GM19023 (cell line): ENCODE data around the gene RANBP1.

Experiments
- ATAC-seq: cut with Tn5 transposase; IDR thresholded peaks from one replicate; pipeline ENCODE4 v1.9.1; 2021; ENCODE audit warnings: mild to moderate bottlenecking, moderate library complexity; ENCODE audit not compliant: unreplicated experiment

Gene RANBP1

DNA sequence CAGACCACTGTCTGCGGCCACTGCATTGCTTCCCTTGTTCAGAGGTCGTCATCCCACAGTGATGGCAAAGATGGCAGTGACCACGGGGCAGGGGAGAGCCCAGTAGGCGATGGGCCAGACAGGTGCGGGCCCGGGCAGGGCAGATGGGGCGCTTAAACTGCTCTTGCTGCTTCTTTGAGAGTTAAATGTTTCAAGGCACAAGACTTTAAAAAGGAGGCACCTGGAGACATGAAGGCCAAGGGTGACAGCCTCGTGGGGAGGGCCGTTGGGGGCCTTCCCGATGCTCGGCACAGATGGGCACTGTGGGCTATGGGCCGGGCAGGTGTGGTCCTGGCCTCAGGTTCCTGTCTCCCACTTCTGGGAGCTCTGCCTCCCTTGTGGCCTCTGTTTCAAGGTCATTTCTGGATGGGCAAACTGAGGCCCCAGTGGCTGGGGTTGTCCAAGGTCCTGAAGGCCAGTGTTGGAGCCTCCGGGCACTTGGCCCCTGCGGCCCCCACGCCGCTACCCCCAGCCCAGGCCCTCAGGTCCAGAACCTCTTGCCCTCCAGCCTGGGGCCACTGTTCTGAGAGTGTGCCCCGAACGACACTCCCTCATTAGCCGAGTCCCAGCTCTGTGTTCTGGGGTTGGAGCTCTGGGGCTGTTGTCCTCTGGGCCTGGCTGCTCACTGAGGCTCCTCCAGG, 51.9 kb downstream of the RANBP1 start:
- ATAC-seq = no peak

DNA sequence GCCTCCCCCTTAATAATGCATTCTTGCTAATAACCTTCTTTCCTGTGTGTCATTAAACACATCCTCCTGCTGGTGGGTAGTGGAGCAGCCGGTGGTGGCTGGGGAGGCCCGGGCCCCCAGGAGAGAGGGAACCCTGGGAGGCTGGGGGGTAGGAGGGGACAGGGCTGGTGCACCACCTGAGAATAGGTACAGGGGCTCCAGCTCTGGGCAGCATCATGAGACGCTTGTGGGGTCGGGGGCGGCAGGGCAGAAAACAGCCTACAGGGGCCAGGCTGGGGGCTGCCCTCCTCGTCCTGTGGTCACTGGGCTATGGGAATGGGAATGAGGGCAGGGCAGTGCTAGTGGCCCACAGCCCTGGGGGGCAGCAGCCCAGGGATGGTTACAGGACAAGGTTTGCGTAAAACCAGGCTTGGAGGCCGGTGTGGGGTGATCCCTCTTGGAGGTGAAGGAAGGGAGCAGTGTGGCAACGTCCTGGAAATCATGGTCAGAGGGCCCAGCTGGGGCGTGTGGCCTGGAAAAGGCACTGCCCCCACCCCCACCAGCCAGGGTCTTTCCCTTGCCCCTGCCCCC, 53.4 kb downstream of the RANBP1 start:
- ATAC-seq = no peak

DNA sequence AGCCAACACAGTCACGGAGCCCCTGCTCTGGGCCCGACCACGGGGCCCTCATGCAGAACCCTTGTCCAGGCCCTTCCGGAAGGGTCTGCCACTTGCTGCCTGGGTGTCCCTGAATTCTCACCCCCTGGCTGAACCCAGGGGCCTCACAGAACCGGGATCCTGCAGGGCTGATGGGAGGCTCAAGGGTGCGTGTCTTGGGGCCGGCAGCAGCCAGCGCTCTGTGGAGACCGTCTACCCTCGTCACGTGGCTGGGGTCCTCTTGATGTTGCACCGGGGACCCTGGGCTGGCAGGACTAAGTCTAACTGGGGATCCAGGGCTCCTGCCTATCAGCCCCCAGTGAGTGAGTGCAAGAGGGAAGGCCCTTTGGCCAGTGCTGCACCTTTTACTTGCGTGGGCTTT, 54.3 kb downstream of the RANBP1 start:
- ATAC-seq = no peak

DNA sequence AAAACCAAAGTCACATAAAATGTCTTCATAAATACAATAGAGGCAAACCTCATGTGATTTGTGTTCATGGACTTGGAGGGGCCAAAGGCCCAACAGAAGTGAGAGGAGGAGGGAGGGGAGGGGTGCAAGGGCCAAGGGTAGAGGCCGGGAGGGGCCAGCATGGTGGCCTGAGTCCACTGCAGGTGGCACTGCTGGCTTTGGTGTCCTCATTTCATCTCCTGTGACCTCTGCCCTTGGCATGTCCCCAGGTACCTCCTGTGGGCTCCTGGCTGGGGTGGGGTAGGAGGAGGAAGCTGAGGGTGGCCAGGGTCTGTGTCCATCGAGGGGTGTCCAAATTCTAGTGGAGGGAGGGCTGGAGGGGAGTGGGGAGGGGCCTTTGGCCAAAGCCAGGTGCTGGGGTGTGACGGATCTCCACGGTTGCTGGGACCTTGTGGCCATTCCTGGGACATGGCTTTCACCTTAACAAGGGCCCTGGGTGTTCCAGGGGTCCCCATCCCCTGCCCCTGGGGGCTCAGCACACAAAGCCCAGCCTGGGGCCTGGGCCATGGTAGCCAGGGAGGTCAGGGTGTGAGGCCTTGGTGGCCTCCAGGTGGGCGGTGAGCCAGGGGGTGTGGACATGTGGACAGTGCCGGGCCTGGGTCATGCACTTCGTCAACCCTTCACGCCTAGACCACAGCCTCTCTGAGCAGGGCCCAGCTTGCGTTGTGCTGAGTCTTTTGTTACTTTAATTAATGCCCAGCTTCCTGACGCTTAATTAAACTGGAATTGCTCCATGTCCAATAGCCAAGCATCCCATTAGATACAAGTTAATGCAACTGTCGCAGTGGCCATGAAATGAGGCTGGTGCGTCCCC, 55.6 kb downstream of the RANBP1 start:
- ATAC-seq = no peak

DNA sequence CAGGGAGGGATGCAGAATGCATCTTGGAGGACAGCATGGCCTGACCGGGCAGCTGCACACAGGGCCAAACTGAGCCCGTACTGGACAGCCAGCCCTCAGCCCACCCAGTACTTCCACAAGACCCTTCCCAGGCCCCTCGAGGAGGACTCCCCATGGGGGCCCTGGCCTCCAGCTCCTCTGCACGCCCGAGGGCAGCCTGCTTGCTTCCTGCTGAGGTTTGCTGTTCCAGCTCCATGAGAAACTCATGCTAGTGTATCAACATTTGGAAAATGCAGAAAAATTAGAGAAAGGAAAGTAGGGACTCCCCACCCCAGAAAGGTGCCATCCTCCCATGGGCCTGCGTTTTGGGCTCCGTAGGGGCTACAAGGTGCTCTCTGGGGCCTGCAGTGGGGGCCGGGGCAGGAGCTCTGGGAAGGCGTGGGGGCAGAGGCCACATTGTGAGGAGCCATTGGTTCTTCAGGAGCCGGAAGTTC, 56.3 kb downstream of the RANBP1 start:
- no peak for ATAC-seq

DNA sequence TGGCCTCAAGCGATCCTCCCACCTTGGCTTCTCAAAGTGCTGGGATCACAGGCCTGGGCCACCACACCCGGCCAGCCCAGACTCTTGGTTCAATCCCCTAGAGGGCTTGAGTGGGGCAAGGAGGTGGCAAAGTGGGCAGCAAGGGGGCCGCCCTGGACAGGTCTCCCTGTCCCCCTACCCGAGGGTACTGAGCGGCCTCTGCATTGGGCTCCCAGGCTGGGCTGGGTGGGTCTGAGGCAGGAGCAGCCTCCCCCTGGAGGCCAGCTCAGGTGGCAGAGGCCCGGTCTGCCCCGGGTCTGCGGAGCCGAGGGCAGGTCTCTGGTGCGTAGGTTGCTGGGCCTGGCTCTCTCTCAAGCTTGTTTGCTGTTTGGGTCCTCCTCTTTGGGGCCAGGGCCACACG, 57.3 kb downstream of the RANBP1 start:
- no peak for ATAC-seq

DNA sequence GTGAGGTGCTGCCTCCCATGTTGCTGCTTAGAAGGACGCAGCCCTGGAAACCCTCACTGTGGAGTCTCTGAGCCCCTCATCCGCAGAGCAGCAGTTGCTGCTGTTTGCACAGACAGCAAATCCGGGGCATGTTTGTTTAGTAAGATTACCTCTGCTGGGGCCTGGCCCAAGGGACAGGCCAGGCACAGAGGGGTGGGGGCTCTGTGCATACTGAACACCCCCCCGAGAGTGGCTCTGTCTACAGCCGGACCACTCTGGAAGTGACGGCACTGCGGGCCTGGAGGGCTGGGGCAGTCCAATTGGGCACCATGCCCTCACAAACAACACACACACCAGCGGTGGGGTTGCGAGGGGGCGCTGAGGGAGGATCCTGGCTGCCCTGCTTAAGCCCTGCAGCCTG, 57.9 kb downstream of the RANBP1 start:
- ATAC-seq = no peak

DNA sequence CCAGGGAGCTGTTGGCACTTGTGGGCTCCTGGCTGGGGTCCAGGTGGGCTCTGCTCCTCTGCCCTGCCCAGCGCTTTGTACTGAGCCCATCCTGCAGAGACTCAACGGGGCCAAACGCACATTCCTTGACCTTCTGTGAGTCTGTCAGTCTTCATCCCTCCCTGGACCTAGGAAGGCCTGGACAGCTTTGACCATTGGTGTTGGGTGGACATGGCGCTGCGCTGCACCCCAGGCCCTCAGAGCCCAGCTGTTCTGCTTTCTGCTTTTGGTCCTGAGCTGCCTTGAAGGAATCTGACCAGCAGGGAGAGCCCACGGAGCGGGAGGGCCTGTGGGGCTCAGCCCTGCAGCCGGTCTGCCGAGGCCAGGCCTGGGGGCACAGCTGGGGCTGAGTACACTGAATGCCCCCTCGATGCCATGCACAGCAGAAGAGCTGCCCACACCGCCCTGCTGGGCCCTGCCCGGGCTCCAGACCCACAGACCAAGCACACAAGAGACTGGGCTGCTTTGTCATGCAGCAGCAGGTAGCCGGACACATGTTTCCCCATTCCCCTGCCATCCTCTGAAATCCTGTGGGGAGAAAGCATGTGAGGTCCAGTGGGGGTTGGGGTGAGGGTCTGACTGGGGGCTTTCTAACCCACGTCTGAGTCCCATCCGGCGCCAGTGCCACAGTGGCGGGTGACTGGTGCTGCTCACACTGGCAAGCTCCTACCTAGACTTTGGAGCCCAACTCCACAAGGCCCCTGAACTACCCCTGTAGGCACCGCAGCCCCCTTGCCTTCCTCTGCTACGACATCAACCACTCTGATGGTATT, 59.1 kb downstream of the RANBP1 start:
- ATAC-seq = no peak

DNA sequence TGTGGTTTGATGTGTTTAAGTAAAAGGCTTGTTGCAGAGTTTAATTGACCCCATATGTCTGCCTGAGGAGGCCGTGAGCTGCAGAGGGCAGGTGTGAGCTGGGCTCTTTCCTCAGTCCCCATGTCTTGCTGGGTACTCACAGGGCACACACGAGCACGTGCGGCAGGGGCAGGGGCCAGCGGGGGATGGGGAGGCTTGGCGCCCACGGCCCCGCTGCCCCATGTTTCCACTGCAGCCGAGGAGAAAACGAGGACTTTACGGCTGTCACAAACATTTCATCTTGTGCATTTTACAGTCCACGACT, 59.6 kb downstream of the RANBP1 start:
- no peak for ATAC-seq

DNA sequence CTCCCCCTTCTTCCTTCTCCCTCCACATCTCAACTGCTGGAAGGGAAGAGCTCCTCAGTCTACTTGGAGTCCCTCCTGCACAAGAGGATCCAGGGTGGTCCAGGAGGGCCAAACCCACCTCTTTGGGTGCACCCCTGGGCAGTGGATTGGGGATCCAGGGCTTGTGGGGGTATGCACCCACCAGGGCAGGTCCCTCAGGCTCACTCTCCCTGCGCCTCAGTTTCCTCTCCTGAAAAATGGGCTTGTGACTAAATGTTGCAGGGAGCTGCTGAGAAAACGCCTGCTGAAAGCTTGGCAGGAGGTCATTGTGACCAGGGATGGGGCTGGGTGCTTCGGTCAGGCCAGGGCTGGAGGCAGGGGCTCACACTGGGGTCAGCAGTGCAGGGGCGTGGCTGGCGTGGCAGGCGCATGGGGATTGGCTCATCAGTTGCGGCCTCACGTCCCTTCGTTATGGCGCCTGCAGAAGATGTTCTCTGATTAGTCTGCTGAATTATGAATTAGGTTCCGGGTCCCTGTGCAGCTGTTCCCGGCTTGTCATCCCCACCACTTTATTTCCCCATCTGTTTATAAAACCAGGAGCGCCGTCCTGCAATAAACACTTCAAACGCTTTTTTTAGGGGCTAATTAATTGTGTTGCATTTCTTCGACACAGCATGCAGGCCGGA, 60.6 kb downstream of the RANBP1 start:
- ATAC-seq = no peak
